T follicular helper cell (primary cell): ENCODE data around the gene OVCH2.
"Not testable (repeated sequence)": the region's sequence is repeated elsewhere in the genome, so short reads cannot be mapped to it uniquely, and the experiment has no call there.

ENCODE experiments used
- DNase-seq: peaks from one replicate; pipeline ENCODE4 v3.0.0-alpha.2; 2020; ENCODE audit warnings: low read depth
- total RNA-seq, 2 experiments: gene quantifications; one replicate each; lab custom pipeline; 2026; lab: John Stamatoyannopoulos, UW

Gene OVCH2, protein sequence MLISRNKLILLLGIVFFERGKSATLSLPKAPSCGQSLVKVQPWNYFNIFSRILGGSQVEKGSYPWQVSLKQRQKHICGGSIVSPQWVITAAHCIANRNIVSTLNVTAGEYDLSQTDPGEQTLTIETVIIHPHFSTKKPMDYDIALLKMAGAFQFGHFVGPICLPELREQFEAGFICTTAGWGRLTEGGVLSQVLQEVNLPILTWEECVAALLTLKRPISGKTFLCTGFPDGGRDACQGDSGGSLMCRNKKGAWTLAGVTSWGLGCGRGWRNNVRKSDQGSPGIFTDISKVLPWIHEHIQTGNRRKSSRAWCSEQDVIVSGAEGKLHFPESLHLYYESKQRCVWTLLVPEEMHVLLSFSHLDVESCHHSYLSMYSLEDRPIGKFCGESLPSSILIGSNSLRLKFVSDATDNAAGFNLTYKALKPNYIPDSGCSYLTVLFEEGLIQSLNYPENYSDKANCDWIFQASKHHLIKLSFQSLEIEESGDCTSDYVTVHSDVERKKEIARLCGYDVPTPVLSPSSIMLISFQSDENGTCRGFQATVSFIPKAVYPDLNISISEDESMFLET
- total RNA-seq: 0 reads per million in 2 experiments

DNA sequence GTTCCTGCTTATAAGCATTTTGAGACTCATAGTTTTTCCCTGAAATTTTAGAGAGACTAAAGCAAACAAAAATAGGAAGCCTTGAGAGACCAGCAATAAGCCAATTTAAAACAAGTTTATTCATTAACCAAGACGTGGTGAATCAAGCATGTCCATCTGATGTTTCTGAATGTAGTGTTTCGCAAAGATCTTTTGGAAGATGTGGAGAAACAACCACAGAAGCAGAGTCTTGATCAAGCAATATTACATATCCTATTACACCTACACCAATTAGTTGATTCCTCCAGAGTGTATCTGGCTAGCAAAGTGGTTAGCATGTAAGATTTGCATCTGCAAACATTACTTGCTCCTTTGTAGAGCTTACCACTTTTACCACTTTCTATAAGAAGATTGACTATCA is at the start of gene OVCH2:
OVCH2 (minus strand) TSS at position 101 of the 400 bp plus-strand sequence; CDS start at position 18, 83 bp downstream.
- no peak for DNase-seq

DNA sequence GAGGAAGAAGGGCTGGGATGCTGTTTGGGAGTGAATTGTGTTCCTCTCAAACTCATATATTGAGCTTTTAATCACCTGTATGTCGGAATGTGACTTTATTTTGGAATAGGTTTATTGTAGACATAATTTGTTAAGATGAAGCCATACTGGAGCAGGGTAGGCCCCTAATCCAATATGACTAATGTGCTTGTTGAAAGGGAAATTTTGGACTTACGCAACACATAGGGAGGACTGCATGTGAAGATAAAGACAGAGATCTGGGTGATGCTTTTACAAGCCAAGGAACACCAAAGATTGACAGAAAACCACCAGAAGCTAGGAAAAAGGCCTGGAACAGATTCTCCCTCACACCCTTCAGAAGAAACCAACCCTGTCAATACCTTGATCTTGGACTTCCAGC is 43.2 kb upstream of the OVCH2 start:
- no peak for DNase-seq

DNA sequence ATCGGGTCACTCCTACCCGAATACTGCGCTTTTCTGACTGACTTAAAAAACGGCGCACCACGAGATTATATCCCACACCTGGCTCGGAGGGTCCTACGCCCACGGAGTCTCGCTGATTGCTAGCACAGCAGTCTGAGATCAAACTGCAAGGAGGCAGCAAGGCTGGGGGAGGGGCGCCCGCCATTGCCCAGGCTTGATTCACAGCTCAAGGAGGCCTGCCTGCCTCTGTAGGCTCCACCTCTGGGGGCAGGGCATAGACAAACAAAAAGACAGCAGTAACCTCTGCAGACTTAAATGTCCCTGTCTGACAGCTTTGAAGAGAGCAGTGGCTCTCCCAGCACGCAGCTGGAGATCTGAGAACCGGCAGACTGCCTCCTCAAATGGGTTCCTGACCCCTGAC is 28.5 kb upstream of the OVCH2 start:
- not testable (repeated sequence) for DNase-seq

DNA sequence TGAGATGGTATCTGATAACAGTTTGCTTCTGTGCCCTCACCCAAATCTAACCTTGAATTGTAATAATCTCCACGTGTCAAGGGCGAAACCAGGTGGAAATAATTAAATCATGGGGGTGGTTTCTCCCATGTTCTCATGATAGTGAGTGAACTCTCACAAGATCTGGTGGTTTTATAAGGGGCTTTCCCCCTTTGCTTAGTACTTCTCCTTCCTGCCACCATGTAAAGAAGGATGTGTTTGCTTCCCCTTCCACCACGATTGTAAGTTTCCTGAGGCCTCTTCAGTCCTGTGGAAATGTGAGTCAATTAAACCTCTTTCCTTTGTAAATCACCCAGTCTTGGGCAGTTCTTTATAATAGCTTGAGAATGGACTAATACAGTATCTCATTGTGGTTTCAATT is 8.5 kb upstream of the OVCH2 start:
- DNase-seq: no peak

DNA sequence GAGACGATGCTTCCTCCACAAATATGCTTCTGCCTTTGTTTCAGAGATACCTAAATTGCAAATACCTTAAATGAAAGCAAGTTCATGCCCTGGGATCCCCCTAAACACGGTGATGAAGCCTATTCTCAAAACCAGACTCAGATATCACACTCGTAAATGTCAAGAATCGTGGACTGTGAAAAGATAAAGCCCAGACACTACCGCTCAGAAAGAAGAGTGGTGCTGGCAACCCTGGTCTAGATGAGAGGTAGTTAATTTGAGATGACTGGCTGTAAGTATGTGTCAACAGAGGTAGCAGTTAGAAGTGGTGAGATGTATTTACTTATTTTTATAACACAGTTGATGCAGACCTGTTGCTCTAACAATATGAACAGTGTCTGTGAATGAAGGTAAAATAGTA is 2.5 kb downstream of the OVCH2 start:
- DNase-seq: no peak

DNA sequence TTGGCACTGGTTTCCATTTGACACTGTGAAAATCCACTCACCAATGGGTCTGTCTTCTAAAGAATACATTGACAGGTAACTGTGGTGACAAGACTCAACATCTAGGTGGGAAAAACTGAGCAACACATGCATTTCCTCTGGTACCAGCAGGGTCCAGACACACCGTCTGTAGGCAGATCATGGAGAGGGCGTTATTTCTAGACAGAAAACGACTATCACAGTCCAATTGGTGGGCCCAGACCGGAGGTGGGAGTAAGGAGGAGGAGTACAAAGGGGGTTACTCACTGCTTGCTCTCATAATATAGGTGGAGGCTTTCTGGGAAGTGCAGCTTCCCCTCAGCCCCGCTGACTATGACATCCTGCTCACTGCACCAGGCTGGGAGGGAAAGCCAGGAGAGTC is 9.9 kb downstream of the OVCH2 start:
- DNase-seq: no peak

DNA sequence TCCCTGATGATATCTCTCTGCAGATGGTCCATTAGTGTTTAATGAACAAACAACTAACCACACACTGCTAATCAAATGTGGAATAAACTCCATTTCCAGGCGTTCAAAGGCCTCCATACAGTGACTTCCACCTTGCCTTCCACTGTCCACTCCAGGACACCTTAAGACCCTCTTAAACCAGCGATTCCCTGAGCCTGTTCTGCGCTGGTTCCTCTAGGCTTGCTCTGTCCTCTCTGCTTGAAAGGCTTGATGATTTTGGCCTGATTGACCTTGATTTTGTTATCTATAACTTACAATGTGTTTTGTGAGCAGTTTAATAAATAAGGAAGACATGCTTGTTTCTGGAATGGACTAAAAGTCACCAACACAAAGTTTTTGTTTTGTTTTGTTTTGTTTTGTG is 12.0 kb downstream of the OVCH2 start:
- DNase-seq: no peak

DNA sequence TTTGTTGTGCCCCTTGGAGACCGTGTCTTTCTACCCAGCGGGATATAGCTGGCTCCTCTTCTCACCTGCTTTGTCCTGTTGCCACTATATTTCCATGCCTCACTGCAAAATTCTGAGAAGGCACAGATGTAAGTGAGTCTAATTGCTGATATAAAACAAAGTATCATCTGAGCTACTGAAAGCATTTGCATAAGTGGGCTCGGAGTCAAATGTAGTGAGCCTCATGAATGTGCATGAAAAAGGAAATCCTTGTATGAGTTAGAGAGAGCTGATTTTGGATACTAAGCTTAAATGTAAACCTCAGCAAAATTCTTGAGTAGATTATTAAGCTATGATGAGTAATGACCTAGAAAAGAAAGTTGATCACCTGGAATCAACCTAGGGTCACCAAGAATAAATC is 13.9 kb downstream of the OVCH2 start:
- DNase-seq: no peak

DNA sequence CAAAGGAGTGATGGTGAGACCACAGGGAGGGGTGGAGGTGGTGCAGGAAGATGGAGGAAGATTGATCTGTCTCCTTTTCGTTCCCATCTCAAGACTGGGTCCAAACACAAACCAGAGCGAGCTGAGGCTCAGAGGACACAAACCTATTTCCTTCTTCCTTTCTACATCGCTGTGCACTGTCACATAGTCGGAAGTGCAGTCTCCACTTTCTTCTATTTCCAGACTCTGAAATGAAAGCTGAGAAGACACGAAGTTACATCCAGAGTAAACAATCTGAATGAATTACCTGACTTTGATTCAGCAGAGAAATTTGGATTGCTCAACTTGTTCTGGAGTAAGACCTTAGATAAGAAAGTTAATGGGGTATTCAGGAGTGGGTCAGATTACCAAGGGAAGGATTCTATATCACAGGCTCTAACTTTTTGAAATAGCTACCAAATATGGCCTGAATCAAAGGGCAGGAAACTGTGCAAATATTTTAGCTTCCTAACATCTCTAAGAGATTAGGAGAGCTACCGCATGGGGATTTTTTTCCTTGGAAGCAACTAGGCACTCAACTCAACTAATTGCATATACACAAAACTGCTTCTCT is 14.4 kb downstream of the OVCH2 start:
- no peak for DNase-seq

DNA sequence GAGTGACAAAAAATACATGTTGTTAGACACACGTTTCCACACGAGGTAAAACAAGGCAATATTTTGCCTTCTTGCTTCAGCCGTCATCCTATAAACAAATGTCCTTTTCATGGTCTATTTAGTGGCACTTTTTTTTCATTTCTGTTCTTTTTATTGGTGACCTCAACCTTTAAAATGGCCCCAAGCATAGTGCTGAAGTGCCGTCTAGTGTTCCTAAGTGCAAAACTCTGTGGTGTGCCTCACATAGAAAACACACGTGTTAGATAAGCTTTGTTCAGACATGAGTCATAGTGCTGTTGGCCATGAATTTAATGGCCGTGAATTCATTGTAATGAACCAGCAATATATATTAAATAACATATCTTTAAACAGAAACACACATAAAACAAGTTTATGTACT is 15.6 kb downstream of the OVCH2 start:
- DNase-seq: no peak

DNA sequence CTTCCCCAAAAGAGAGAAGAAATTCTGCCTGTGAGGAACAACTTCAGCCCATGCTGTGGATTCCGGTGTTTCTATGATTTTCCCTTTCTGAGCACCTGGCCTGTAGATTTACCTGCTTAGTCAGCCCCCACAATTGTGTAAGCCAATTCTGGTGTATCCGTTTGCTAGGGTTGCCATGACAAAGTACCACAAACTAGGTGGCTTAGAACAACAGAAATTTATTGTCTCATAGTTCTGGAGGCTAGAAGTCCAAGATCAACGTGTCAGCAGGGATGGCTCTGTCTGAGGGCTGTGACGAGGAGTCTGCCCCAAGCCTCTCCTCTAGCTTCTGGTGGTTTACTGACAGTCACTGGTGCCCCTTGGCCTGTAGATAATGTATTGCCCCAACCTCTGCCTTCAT is 17.0 kb downstream of the OVCH2 start:
- DNase-seq: no peak

DNA sequence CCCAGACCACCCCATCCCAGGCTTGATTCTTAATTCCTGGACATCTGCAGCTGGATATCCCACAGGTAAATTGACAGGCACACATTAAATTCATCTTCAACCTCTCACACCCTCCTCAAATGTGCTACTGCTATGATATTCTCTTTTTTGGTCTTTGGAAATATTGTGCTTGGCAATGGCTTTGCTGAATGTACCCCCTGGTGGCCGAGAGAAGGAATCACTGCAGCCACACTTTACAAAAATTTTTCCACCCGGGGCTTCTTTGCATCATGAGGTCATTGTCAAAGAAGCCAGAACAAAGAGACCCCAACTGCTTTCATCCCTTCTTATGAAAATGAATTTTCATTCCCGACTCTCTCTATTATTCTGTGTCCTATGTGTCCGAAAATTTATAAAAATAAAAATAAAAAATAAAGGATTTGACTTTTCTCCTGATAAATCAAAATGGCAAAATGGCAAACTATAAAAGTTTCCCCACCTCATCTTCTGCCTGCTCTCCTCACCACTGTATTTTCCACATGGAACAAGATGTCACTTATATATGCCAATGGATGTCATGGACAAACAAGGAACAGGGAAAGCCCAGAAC is 17.9 kb downstream of the OVCH2 start:
- no peak for DNase-seq

DNA sequence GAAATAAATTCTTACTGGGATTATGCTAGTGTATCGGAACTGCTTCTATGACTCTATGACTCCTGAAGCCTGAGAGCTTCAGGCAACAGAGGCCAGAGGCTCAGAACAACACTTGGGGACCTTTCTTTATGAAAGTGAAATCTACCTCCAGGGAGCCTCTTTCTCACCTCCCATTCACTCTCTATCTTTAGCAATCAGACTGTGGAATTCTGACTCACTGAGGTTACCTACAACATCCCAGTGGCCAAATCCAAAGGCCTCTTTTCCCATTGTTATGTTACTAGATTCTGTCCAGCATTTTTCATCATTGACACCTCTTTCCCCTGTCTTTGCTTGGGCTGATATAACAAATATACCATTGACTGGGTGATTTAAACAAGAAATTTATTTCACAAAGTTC is 18.9 kb downstream of the OVCH2 start:
- DNase-seq: no peak

DNA sequence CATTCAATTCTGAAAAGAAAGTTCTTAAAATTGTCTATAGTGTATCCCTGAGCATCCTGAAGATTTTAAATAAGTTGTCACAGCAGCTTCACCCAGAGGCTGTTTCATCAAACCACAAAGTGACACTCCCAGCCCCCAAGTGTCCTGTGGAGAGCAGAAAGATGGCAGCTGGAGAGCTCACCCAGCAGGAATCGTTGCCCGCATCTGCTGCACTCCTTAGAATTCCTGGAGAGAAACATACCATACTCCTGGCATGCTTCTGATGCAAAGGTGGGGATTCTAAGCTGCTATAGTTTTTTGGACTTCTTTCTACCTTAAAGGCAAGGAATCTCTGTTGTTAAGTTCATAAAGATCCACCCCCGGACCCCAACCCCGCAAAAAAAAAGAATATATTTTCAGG is 19.5 kb downstream of the OVCH2 start:
- DNase-seq: no peak

DNA sequence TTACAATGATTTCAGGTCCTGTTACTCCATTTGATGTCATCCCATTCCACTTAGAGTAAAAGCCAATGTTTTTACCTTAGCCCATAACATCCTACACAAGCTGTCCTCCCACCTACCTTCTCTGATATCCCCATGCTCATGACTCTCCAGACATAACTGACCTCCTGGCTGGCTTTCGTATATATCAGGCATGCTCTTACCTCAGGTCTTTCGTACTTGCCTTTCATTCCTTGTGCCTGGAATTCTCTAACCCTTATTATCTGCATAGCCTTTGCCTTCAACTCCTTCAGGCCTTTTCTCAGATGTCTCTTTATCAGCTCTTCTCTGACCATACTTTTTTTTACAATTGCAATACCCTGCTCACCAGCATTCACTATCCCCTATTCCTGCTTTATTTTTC is 22.7 kb downstream of the OVCH2 start:
- no peak for DNase-seq

DNA sequence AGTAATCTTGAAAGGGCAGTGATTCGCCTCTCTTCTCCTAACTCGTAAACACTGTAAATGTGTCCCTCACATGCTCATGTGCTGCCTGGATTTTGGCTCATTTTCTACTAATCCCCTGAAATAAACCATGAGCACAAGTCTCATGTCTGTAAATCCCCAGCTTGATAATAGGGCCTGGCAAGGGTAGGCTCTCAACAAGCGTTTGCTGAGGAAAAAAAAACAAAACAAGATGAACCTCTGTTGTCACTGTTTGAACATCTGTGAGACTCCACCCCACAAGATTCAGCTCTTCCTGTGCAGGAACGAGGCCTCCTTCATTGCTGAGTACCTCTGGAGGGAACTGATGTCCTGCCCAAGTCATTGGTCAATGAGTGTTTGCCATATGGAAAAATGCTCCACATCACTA is 28.5 kb downstream of the OVCH2 start:
- DNase-seq: no peak

DNA sequence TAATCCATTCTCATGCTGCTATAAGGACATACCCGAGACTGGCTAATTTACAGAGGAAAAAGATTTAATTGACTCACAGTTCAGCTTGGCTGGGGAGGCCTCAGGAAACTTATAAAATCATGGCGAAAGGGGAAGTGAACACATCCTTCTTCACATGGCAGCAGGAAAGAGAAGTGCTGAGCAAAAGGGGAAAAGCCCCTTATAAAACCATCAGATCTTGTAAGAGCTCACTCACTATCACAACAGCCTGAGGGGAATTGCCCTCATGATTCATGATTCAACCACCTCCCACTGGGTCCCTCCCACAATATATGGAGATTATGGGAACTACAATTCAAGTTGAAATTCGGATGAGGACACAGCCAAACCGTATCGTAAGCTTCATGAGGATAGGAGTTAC is 29.2 kb downstream of the OVCH2 start:
- DNase-seq: no peak

DNA sequence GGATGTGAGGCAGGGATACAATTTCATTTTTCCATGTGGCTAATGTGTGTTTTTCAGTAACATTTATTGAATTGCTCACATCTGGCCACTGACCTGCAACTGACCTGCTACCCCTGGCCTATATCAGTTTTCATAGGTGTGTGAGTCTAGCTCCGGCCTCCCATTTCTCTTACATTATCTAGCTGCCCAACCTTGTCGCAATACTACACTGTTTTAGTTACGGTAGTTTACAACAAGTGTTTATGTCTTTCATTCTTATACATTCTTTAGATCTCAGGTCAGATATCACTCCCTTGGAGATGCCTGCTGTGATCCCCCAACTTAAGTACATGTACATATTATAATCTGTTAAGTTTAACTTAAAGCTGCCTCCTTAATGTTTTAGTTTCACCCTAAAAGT is 30.6 kb downstream of the OVCH2 start:
- DNase-seq: no peak

DNA sequence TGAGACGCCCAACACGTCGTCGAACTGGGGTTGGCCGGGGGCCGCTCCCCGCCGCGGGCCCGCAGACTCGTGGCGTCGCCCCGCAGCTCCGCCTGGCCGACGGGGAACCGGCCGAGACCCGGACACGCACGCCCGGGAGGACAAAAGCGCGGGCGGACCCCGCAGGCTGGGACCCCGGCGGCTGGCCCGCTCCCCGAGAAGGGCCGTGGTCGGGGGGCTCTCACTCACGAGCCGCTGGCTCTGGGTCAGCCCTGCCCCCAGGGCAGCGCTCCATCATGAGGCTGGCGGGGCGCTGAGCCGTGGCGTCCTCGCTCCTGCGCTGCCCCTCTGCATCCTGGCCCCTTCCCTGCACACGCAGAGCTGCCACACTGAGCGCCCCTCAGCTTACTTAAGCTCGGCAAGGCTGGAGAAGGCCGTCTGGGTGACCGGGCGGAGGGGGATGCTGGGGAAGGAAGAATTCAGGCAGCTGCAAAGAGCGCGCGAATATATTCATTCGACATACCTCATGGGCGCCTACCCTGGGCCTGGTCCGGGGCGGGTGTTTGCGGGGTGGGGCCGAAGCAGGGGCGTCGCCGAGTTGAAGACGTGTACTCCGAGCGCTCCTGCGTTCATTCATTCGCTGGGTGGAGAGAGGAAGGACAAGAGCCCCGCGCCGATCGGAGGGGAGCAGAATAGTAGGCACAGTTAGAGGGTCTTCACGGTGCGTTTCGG is 32.4 kb downstream of the OVCH2 start:
- DNase-seq: no peak

DNA sequence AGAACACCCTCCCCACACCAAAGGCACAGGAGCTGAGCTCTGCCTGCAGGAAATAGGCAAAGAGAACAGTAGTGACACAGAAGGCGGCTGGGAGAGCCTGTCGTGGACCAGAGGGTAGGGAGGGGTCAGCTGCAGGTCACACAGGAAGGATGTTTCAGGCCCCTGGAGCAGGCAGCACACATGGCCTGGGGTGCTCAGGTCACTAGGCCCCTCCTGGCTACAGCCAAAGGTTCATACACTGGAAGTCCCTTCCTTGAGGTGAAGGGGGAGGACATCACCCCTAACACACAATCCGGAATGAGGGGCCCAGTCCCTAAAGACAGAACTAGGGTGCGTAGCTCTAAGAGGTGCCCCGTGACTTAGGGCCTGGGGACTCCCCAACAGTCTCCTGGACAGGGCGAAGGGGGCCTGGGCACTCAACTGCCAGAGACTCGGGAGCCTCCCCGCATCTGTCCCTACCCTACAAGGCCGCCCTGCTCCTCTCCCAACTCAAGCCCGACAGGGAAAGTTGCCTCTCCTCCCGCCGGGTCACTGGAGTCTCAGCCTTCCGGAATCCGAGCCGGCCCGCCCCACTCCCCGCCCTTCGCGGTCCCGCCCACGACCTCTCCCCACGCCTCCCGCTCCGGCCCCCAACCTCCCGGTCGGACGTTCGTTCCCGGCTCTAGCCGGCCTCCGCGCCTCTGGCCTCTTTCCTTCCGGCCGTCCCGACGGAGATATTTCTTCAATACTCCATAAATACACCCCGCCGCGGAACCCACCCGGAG is 33.1 kb downstream of the OVCH2 start, which contains the start of gene CYB5R2:
CYB5R2 (minus strand) TSS at position 541 of the 764 bp plus-strand sequence. CDS start 675 bp downstream, outside the sequence.
- no peak for DNase-seq

DNA sequence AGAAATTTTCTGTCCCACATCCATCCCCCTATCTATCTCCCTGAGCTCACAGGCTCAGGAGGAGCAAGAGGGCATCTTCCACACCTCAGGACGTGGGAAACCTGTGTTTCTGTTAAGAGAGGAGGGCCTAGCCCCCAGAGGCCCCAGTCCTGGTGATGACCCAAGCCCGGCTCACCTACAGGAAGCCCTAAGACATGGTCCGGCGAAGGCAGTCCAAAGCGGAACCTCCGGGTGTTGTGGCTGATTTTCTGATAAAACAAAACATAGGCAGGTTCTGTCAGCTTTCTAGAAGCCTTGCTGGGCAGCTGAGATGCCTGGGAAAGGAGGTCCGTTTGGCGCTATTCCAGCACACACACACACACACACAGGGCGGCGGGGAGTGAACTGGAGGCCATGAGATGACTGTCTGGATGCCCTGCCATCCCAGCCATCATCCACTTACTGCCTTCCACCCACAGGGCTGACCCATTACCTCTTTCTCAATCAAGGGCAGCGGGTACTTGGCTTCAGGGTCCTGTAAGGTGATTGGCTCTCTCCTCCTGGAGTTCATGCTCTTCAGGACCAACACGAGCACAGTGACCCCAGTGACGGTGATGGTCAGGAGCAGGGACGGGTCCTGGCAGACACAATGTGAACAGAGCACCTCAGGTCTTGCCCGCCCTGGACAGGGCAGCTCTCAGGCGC is 33.9 kb downstream of the OVCH2 start:
- DNase-seq: no peak
